Measurements from ENCODE around the gene DCC.

Gene DCC

DNA sequence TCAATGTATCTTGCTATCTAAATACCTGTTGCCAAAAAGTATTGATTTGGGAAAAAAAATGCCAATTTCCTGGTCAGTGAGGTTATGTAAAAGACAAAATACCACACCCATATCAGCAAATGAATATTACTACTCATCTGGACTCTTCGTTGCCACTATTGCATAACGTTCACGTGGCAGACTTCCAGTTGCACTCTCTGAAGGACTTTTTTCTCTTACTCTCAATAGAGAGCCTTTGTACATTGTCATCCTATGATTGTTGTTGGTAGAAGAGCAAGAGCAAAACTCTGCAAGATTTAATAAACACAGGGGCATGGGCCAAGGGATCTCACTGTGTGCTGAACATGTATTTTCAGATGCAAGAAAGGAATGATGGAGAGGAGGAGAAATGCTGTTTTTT lies 1194.7 kb downstream of the DCC start:
- DNase-seq = no peak

DNA sequence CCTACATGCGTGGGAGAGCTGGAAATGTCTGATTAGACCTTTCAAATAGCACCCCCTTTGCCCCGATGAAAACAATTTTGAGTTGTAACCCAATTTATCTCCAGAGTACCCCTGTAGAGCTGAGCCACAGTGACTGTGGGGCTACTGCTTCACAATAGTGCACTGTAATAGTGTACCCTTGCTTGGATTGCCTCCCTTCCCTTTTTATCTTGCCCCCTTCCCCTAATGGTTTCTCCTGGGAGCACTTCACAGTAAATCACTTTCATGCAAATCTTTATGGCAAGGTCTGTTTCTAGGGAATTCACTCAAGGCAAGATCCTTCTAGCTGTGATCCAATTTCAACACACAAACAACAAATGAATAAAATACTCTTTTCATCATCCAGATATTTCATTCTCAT lies 1196.9 kb downstream of the DCC start:
- DNase-seq = no peak

DNA sequence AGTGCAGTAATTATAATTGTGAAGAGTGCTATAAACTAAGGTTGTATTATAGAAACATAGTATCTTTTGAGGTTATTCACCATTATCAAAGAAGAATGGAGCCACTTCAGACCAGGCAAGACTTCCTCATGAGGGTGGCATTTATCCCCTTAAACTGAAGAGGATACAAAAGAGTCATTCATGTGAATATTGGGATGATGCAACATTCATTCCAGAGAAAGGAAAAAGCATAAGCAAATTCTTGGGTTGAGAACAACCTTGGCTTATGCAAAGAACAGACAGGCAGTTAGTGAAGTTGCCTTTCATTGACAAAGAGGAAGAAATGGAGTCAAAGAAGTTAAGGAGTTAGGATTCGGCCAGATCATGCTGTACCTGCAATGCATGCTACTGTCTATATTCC lies 1201.9 kb downstream of the DCC start:
- no peak for DNase-seq

DNA sequence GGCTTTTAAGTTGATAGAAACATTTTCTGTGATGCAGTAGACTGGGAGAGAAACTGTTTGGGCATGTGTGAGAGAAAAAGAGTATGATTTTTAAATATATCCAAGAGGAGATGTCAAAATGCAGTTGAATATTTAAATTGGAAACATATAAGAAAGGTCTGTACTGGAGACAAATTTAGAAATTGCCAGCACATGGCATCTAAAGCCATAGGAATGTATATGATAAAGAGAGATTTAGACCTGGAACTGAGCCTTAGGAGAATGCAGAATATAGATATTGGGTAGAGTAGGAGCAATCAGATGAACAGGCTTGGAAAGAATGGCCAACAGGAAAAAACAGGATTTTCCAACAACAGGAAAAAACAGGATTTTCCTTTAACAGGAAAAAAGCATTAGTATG lies 1203.7 kb downstream of the DCC start:
- DNase-seq = no peak

DNA sequence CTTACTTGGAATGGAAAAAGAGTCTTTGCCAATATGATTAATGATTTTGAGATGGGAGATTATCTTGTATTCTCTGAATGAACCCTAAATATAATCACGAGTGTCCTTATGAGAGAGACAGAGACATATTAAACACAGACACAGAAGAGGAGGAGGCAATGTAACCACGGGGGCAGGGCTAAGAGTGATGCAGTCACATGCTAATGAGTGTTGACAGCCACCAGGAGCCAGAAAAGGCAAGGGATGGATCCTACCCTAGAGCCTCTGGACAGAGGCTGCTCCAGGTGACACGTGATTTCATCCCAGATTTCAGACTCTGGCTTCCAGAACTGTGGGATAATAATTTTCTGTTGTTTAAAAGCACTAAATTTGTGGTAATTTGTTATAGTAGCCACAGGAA lies 1204.9 kb downstream of the DCC start:
- DNase-seq = no peak

DNA sequence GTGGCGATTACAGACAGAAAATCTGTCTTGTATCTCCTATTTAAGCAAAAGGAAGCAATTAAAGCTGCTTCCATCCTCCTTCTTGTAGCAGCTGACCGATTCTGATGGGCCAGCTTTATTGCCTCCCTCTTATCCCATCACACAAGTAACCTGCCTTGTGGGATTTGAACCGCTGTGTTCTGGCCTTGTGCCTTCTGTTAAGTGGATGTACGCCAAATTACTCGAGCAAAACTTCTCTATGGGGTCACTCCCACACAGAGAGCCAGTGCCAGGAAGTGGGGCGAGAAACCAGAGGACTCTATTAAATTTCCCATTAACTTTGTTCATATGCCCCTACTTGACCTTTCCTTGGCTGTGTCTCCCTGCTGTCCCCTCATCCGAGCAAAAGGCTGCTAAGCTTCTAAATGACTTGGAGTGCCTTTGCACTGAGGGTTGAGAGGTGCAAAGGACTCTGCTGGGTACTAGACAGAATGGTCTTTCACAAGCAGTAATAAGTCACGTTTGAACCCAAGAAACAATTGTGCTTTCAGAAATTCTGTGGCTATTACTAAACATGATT lies 1212.0 kb downstream of the DCC start:
- no peak for DNase-seq

DNA sequence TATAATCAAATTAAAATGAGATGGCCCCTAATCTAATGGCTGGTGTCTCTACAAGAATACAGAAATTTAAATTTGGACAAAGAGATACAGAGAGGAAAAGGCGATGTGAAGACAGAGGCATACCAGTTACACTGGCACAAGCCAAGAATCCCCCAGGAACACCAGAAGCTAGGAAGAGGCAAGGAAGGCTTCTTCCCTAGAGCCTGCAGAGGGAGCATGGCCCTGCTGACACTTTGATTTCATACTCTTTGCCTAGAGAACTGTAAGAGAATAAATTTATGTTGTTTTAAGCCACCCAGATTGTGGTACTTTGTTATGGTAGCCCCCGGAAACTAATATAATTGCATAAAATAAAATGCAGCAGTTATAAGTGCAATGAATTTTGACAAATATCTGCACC lies 1213.0 kb downstream of the DCC start:
- DNase-seq = no peak

DNA sequence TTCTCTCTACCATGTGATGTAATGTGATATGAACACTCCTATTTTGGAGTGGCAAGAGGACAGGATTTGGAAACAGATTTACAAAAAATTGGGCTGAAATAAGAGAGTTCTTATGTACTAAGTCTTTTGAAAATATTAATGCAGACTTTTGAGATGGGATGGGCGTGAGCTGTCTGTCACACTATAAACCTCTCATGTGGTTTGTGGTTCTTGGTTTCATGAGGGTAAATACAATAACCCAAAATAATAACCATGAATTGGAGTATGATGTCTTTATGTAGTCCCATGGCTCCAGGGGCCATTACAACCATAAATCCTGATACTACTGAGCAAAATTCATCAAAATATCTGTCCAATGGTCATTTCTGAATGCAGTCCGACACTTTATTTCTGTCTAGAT lies 1216.5 kb downstream of the DCC start:
- DNase-seq = no peak

DNA sequence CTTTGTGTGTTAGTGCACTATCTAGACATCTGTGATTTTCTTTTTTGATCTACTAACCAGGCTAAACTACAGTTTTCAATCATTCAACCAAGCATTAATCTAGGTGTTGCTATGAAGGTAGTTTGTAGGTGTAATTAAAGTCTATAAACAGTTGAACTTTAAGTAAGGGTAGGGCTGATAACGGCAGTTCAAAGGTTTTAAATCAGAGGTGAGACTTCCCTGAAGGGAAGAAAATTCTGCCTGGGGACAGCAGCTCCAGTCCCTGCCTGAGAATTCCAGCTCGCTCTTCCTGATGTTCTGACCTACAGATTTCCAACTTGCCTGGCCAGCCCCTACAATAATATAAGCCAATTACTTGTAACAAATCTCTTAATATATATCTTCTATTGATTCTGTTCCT lies 1220.5 kb downstream of the DCC start:
- DNase-seq = no peak

DNA sequence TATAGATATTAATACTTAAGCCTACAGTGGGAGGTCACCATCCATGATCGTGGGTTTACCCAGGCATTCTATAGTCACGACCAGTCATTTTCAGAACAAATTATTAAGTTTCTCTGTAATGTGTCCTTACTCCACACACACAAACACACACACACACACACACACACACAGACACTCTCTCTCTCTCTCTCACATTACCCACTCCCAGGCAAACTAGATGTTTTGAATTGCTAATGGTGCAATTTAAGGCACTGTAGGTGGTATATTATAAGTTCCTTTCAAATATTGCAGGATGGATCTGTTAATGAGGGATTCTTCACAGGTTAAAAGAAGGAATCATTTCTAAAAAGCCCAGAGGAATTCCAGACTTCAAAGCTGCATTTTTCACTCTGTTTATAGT lies 1226.6 kb downstream of the DCC start:
- DNase-seq = no peak

DNA sequence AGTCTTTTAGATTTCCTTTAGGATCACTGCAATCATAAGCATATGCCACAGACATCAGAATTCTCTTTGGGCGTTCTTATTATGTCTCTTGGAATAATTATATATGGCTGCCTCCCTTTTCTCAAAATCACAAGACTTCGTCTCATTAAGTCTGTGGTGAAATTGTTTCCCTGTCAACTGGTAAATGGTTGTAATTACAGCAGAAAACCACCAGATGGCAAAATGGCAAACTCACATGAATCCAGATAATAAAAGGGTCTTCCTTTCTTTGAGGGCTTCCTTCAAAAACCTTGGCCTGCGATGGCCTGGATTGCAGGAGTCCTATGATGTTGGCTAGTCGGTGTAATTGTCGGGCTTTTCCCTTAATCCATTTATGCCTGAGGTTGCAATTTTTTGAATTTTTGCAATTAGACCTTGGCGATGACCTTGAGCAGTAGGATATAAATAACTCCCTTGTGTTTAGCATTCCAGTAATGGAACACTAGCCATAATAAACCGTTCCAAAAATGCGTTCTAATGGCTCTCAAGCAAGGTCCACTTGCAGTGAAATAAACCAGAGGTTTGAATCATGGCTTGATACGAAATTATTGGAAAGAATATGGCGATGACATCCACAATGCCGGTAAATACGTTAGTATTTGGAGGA lies 1228.1 kb downstream of the DCC start:
- peak; percentile 60 for DNase-seq

Measured in hematopoietic multipotent progenitor cell treated with erythropoietin and hydrocortisone succinate and interleukin-3 and kit ligand, for 6 days (in vitro differentiated cells).